Measurements from ENCODE around the gene CC2D2A. TPM values are rescaled to one million over a fixed set of nuclear protein-coding genes. Genes with fewer than 3 reads are reported as not detected.
A peak's percentile ranks its signal among the peaks of the same experiment; 100 is the strongest.

CC2D2A gene
- total RNA-seq, 1 donor: 34.0 TPM

- Histone ChIP-seq H3K4me3 (ENCODE audit: insufficient read depth, low read length) (no peak overlapping the region), H3K36me3 (ENCODE audit: insufficient read depth, low read length) (no peaks in the 10 kb centered on the region), H3K4me1 (ENCODE audit: insufficient read depth, low read length) (peaks cover 17% of the 10 kb centered on the region), H3K27ac (ENCODE audit: low read depth, low read length) (no peak overlapping the region), H3K79me2 (ENCODE audit: insufficient read depth, low read length) (no peaks in the 10 kb centered on the region), H3K4me2 (ENCODE audit: insufficient read depth, low read length) (no peak overlapping the region), H3K9me3 (ENCODE audit: low read depth, low read length) (no peaks in the 10 kb centered on the region), H4K20me1 (ENCODE audit: insufficient read depth, low read length) (no peaks in the 10 kb centered on the region), H3K27me3 (ENCODE audit: insufficient read depth, low read length) (no peaks in the 10 kb centered on the region), H2AFZ (ENCODE audit: low read length) (no peak overlapping the region)
- DNase-seq (ENCODE audit: insufficient read length, low spot score, missing footprints): peak; percentile 0
- TF ChIP-seq, protein P1, sequence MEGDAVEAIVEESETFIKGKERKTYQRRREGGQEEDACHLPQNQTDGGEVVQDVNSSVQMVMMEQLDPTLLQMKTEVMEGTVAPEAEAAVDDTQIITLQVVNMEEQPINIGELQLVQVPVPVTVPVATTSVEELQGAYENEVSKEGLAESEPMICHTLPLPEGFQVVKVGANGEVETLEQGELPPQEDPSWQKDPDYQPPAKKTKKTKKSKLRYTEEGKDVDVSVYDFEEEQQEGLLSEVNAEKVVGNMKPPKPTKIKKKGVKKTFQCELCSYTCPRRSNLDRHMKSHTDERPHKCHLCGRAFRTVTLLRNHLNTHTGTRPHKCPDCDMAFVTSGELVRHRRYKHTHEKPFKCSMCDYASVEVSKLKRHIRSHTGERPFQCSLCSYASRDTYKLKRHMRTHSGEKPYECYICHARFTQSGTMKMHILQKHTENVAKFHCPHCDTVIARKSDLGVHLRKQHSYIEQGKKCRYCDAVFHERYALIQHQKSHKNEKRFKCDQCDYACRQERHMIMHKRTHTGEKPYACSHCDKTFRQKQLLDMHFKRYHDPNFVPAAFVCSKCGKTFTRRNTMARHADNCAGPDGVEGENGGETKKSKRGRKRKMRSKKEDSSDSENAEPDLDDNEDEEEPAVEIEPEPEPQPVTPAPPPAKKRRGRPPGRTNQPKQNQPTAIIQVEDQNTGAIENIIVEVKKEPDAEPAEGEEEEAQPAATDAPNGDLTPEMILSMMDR (IDR thresholded peaks at IDR 0.05; ENCODE audit: extremely low read depth, low read depth, low read length): no peak
Observed at GRCh38 chr4:15459706-15460105, 10.0 kb upstream of the CC2D2A start.

- no peak overlapping the region for H3K4me3 ChIP-seq (ENCODE audit: insufficient read depth, low read length)
- no peaks in the 10 kb centered on the region for H3K79me2 ChIP-seq (ENCODE audit: insufficient read depth, low read length)
- H3K4me1 ChIP-seq (ENCODE audit: insufficient read depth, low read length): peaks cover 2% of the 10 kb centered on the region
- H3K27me3 ChIP-seq (ENCODE audit: insufficient read depth, low read length): no peaks in the 10 kb centered on the region
- H3K4me2 ChIP-seq (ENCODE audit: insufficient read depth, low read length): no peak overlapping the region
- no peak overlapping the region for H3K27ac ChIP-seq (ENCODE audit: low read depth, low read length)
- H2AFZ ChIP-seq (ENCODE audit: low read length): no peak overlapping the region
- no peaks in the 10 kb centered on the region for H3K36me3 ChIP-seq (ENCODE audit: insufficient read depth, low read length)
- TF ChIP-seq, protein P1 (IDR thresholded peaks at IDR 0.05; ENCODE audit: extremely low read depth, low read depth, low read length): no peak
- H4K20me1 ChIP-seq (ENCODE audit: insufficient read depth, low read length): no peaks in the 10 kb centered on the region
- no peaks in the 10 kb centered on the region for H3K9me3 ChIP-seq (ENCODE audit: low read depth, low read length)
- DNase-seq (ENCODE audit: insufficient read length, low spot score, missing footprints): no peak
Observed at GRCh38 chr4:15466596-15466995, 3.1 kb upstream of the CC2D2A start.

GRCh38 chr4:15470128-15470475, 420 bp downstream of the CC2D2A start:
- Histone ChIP-seq H3K36me3 (ENCODE audit: insufficient read depth, low read length) (no peaks in the 10 kb centered on the region), H3K4me3 (ENCODE audit: insufficient read depth, low read length) (peak overlapping the region; percentile 73), H3K27ac (ENCODE audit: low read depth, low read length) (peak overlapping the region; percentile 47), H3K4me2 (ENCODE audit: insufficient read depth, low read length) (peak overlapping the region; percentile 89), H3K4me1 (ENCODE audit: insufficient read depth, low read length) (peaks cover 2% of the 10 kb centered on the region), H2AFZ (ENCODE audit: low read length) (peak overlapping the region; percentile 95), H4K20me1 (ENCODE audit: insufficient read depth, low read length) (no peaks in the 10 kb centered on the region), H3K27me3 (ENCODE audit: insufficient read depth, low read length) (no peaks in the 10 kb centered on the region), H3K9me3 (ENCODE audit: low read depth, low read length) (no peaks in the 10 kb centered on the region), H3K79me2 (ENCODE audit: insufficient read depth, low read length) (no peaks in the 10 kb centered on the region)
- TF ChIP-seq, protein P1 (IDR thresholded peaks at IDR 0.05; ENCODE audit: extremely low read depth, low read depth, low read length): no peak
- no peak for DNase-seq (ENCODE audit: insufficient read length, low spot score, missing footprints)

- H3K4me1 ChIP-seq (ENCODE audit: insufficient read depth, low read length): peaks cover 12% of the 10 kb centered on the region
- no peak overlapping the region for H3K4me2 ChIP-seq (ENCODE audit: insufficient read depth, low read length)
- peaks cover 8% of the 10 kb centered on the region for H3K36me3 ChIP-seq (ENCODE audit: insufficient read depth, low read length)
- H3K9me3 ChIP-seq (ENCODE audit: low read depth, low read length): no peaks in the 10 kb centered on the region
- DNase-seq (ENCODE audit: insufficient read length, low spot score, missing footprints): no peak
- H2AFZ ChIP-seq (ENCODE audit: low read length): no peak overlapping the region
- TF ChIP-seq, protein P1 (IDR thresholded peaks at IDR 0.05; ENCODE audit: extremely low read depth, low read depth, low read length): no peak
- peaks cover 7% of the 10 kb centered on the region for H3K79me2 ChIP-seq (ENCODE audit: insufficient read depth, low read length)
- H4K20me1 ChIP-seq (ENCODE audit: insufficient read depth, low read length): no peaks in the 10 kb centered on the region
- no peak overlapping the region for H3K4me3 ChIP-seq (ENCODE audit: insufficient read depth, low read length)
- no peak overlapping the region for H3K27ac ChIP-seq (ENCODE audit: low read depth, low read length)
- H3K27me3 ChIP-seq (ENCODE audit: insufficient read depth, low read length): no peaks in the 10 kb centered on the region
Observed at GRCh38 chr4:15476396-15476795, 6.7 kb downstream of the CC2D2A start.

All from osteoblast (primary cell).